ACHN (cell line): ENCODE measurements around the gene RXRB.

Source experiments
- DNase-seq: peaks from one replicate; pipeline ENCODE4 v3.0.0-alpha.2; 2015
- in situ Hi-C: cut with HindIII; loops from 2 replicates; pipeline ENCODE4 v1.10.0; 2017; ENCODE audit warnings: low sequenced_read_pairs, low pct_ligation_motif_present, low pct_unique_long_range_greater_than_20kb

Gene RXRB

GRCh38 chr6:33199687-33200218 is 712 bp downstream of the RXRB start:
- in situ Hi-C loops = no loop called here
- peak; percentile 70 for DNase-seq

- in situ Hi-C loops = no loop called here
- no peak for DNase-seq
These were observed 1.5 kb downstream of the RXRB start for GRCh38 chr6:33198853-33199436.

GRCh38 chr6:33198159-33198852 is 2.2 kb downstream of the RXRB start:
- DNase-seq = no peak
- in situ Hi-C loops = no loop called here

GRCh38 chr6:33197431-33198048 is 2.9 kb downstream of the RXRB start:
- in situ Hi-C loops = no loop called here
- DNase-seq = peak; percentile 63

GRCh38 chr6:33195304-33196165 is 4.9 kb downstream of the RXRB start:
- in situ Hi-C loops = no loop called here

GRCh38 chr6:33194431-33194979 is 6.0 kb downstream of the RXRB start:
- DNase-seq = no peak
- in situ Hi-C loops = no loop called here

More at GRCh38 chr6:33195304-33196165, 4.9 kb downstream of the RXRB start:
- no peak for DNase-seq

- DNase-seq = no peak
- in situ Hi-C loops = no loop called here
These were observed 6.8 kb downstream of the RXRB start for GRCh38 chr6:33193619-33194018.

- DNase-seq = no peak
- in situ Hi-C loops = no loop called here
These were observed 7.5 kb downstream of the RXRB start for GRCh38 chr6:33192671-33193602.

GRCh38 chr6:33192105-33192646 is 8.3 kb downstream of the RXRB start, which contains the start of gene COL11A2:
TSS of gene COL11A2 (minus strand) at chr6:33192467. CDS start at chr6:33192240, 227 bp downstream.
- no peak for DNase-seq

GRCh38 chr6:33191383-33192104 is 8.9 kb downstream of the RXRB start:
- DNase-seq = no peak
- in situ Hi-C loops = no loop called here

More at GRCh38 chr6:33192105-33192646, 8.3 kb downstream of the RXRB start, which contains the start of gene COL11A2:
- in situ Hi-C loops = no loop called here

GRCh38 chr6:33190504-33191107 is 9.9 kb downstream of the RXRB start:
- DNase-seq = no peak
- in situ Hi-C loops = no loop called here

- in situ Hi-C loops = no loop called here
These were observed 10.6 kb downstream of the RXRB start for GRCh38 chr6:33189625-33190448.

GRCh38 chr6:33189164-33189563 is 11.3 kb downstream of the RXRB start:
- in situ Hi-C loops = no loop called here
- no peak for DNase-seq

More at GRCh38 chr6:33189625-33190448, 10.6 kb downstream of the RXRB start:
- DNase-seq = no peak

- in situ Hi-C loops = no loop called here
- no peak for DNase-seq
These were observed 12.7 kb downstream of the RXRB start for GRCh38 chr6:33187809-33188208.

GRCh38 chr6:33185654-33186187 is 14.7 kb downstream of the RXRB start:
- DNase-seq = no peak
- in situ Hi-C loops = no loop called here
